Astrocyte (in vitro differentiated cells and primary cell): ENCODE results near the gene DNAJC13. TPM values are rescaled to one million over a fixed set of nuclear protein-coding genes. Genes with fewer than 3 reads are reported as not detected.
A peak's percentile ranks its signal among the peaks of the same experiment; 100 is the strongest.

ENCODE experiments used
- DNase-seq: peaks from one replicate; pipeline ENCODE4 v3.0.0-alpha.2; 2010; ENCODE audit warnings: low read depth
- FAIRE-seq: peaks from 2 replicates; lab custom pipeline; 2011; peaks lifted over from hg19 to GRCh38; lab: Jason Lieb, UNC
- H2AFZ ChIP-seq: 2 replicates; pipeline ENCODE4 v1.6.0; 2012; ENCODE audit warnings: low read depth, low read length, inconsistent platforms
- H3K27ac ChIP-seq: 2 replicates; pipeline ENCODE4 v1.5.1; 2011; ENCODE audit warnings: low read depth, low read length, inconsistent platforms
- H3K27me3 ChIP-seq: 2 replicates; pipeline ENCODE4 v1.6.0; 2011; ENCODE audit warnings: low read length, inconsistent platforms; ENCODE audit not compliant: insufficient read depth
- H3K36me3 ChIP-seq: 2 replicates; pipeline ENCODE4 v1.5.1; 2011; ENCODE audit warnings: low read length, inconsistent platforms; ENCODE audit not compliant: insufficient read depth
- H3K4me1 ChIP-seq: 2 replicates; pipeline ENCODE4 v1.5.1; 2011; ENCODE audit warnings: low read length, inconsistent platforms; ENCODE audit not compliant: insufficient read depth
- H3K4me2 ChIP-seq: 2 replicates; pipeline ENCODE4 v1.6.0; 2012; ENCODE audit warnings: low read length, inconsistent platforms
- H3K4me3 ChIP-seq: 2 replicates; pipeline ENCODE4 v1.5.1; 2011; ENCODE audit warnings: low read depth, mild to moderate bottlenecking, low read length, inconsistent platforms; ENCODE audit not compliant: insufficient read depth
- H3K79me2 ChIP-seq: 2 replicates; pipeline ENCODE4 v1.6.0; 2012; ENCODE audit warnings: mild to moderate bottlenecking, low read length, inconsistent platforms; ENCODE audit not compliant: insufficient read depth
- H3K9ac ChIP-seq: 2 replicates; pipeline ENCODE4 v1.6.0; 2012; ENCODE audit warnings: mild to moderate bottlenecking, low read length, inconsistent platforms
- H3K9me3 ChIP-seq: 2 replicates; pipeline ENCODE4 v1.5.1; 2012; ENCODE audit warnings: low read depth, mild to moderate bottlenecking, low read length, inconsistent platforms; ENCODE audit not compliant: insufficient read depth
- H4K20me1 ChIP-seq: 2 replicates; pipeline ENCODE4 v1.6.0; 2012; ENCODE audit warnings: low read length, inconsistent platforms; ENCODE audit not compliant: insufficient read depth
- H3K27ac Mint-ChIP-seq: one replicate; pipeline ENCODE4 v1.8.0; 2021; ENCODE audit warnings: mild to moderate bottlenecking, mixed read lengths; ENCODE audit not compliant: unreplicated experiment
- H3K27me3 Mint-ChIP-seq: one replicate; pipeline ENCODE4 v1.8.0; 2021; ENCODE audit warnings: low read depth, mixed read lengths; ENCODE audit not compliant: unreplicated experiment
- H3K36me3 Mint-ChIP-seq: one replicate; pipeline ENCODE4 v1.8.0; 2021; ENCODE audit warnings: low read depth, mixed read lengths; ENCODE audit not compliant: unreplicated experiment
- H3K4me1 Mint-ChIP-seq: one replicate; pipeline ENCODE4 v1.8.0; 2021; ENCODE audit warnings: low read depth, mixed read lengths; ENCODE audit not compliant: unreplicated experiment
- H3K4me3 Mint-ChIP-seq: one replicate; pipeline ENCODE4 v1.8.0; 2021; ENCODE audit warnings: mild to moderate bottlenecking, moderate library complexity, mixed read lengths; ENCODE audit not compliant: unreplicated experiment
- H3K9me3 Mint-ChIP-seq: one replicate; pipeline ENCODE4 v1.8.0; 2021; ENCODE audit warnings: mild to moderate bottlenecking, mixed read lengths; ENCODE audit not compliant: unreplicated experiment
- EZH2 ChIP-seq: IDR thresholded peaks from 2 replicates; pipeline ENCODE4 v1.6.1; 2012; ENCODE audit warnings: mild to moderate bottlenecking, low read length, inconsistent platforms; ENCODE audit not compliant: insufficient read depth
- total RNA-seq: library from RNA; stranded (reverse); gene quantifications from 2 replicates; pipeline ENCODE4 v1.2.1, GENCODE V29; 2021
- TF ChIP-seq, protein P1 (sequence below): IDR thresholded peaks from 2 replicates; pipeline ENCODE4 v1.5.1; 2011; ENCODE audit warnings: low read depth, mild to moderate bottlenecking, inconsistent platforms, low read length, moderate library complexity; ENCODE audit not compliant: insufficient read depth

Gene DNAJC13
- total RNA-seq, 1 donor from 2014 or later = 38.5 TPM

DNA sequence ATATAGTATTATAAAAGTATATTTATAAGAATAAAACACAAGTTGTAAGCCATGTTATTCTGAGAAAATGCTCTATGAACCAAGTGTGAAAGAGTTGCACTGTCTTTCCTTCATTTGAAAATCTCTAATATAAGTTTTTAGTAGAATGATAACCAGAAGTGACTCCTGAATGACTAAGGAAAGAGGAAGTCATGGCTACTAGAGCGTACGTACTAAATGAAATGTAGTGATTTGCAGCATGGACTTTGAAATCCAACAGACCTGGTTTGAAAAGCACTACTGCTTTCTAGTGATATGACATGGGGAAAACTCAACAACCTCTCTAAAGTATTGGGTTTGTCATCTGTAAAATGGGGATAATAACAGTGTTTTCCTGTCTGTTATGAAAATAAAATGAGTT, 10.3 kb upstream of the DNAJC13 start:
- no peak overlapping the region for H3K4me3 ChIP-seq
- H3K9me3 ChIP-seq = no peaks in the 10 kb centered on the region
- H3K9ac ChIP-seq = no peak overlapping the region
- no peak overlapping the region for H3K27ac Mint-ChIP-seq
- H3K79me2 ChIP-seq = no peaks in the 10 kb centered on the region
- no peaks in the 10 kb centered on the region for H3K36me3 Mint-ChIP-seq
- no peaks in the 10 kb centered on the region for H3K36me3 ChIP-seq
- TF ChIP-seq, protein P1, sequence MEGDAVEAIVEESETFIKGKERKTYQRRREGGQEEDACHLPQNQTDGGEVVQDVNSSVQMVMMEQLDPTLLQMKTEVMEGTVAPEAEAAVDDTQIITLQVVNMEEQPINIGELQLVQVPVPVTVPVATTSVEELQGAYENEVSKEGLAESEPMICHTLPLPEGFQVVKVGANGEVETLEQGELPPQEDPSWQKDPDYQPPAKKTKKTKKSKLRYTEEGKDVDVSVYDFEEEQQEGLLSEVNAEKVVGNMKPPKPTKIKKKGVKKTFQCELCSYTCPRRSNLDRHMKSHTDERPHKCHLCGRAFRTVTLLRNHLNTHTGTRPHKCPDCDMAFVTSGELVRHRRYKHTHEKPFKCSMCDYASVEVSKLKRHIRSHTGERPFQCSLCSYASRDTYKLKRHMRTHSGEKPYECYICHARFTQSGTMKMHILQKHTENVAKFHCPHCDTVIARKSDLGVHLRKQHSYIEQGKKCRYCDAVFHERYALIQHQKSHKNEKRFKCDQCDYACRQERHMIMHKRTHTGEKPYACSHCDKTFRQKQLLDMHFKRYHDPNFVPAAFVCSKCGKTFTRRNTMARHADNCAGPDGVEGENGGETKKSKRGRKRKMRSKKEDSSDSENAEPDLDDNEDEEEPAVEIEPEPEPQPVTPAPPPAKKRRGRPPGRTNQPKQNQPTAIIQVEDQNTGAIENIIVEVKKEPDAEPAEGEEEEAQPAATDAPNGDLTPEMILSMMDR = no peak
- no peak for TF ChIP-seq EZH2
- H3K4me1 ChIP-seq = no peaks in the 10 kb centered on the region
- H2AFZ ChIP-seq = no peak overlapping the region
- no peak overlapping the region for H3K4me2 ChIP-seq
- H4K20me1 ChIP-seq = no peaks in the 10 kb centered on the region
- no peak overlapping the region for H3K27ac ChIP-seq
- H3K9me3 Mint-ChIP-seq = no peaks in the 10 kb centered on the region
- H3K27me3 ChIP-seq = peaks cover 4% of the 10 kb centered on the region
- FAIRE-seq (no peak), DNase-seq (no peak)
- H3K4me1 Mint-ChIP-seq = no peaks in the 10 kb centered on the region
- H3K27me3 Mint-ChIP-seq = no peaks in the 10 kb centered on the region
- H3K4me3 Mint-ChIP-seq = no peak overlapping the region

DNA sequence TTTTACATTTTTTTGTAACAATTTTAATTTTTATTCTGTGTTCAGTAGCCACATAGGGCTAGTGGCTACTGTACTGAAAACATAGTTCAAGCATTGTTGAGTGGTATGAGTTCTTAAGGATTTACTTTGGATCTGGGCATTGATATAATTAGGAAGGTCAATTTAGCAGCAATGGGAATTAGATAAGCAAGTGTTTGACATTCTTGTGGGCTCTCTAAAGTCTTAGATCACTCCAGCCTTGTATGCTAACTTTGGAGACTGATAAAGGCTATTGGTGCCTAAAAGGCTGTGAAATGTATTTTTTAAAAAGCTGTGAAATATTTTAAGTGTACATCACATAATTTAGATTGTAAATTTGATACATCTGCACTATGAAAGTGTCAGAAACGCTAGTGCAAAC, 2.5 kb upstream of the DNAJC13 start:
- Histone ChIP-seq H3K36me3 (no peaks in the 10 kb centered on the region), H3K27me3 (no peaks in the 10 kb centered on the region), H2AFZ (no peak overlapping the region), H4K20me1 (peaks cover under 1% of the 10 kb centered on the region), H3K4me2 (no peak overlapping the region), H3K9me3 (no peaks in the 10 kb centered on the region), H3K9ac (no peak overlapping the region), H3K4me3 (no peak overlapping the region), H3K27ac (no peak overlapping the region), H3K4me1 (no peaks in the 10 kb centered on the region), H3K79me2 (peaks cover 21% of the 10 kb centered on the region)
- DNase-seq = peak; percentile 19
- Mint-ChIP-seq H3K27me3 (no peaks in the 10 kb centered on the region), H3K36me3 (no peaks in the 10 kb centered on the region), H3K4me1 (peaks cover 2% of the 10 kb centered on the region), H3K27ac (no peak overlapping the region), H3K4me3 (no peak overlapping the region), H3K9me3 (no peaks in the 10 kb centered on the region)
- TF ChIP-seq, protein P1 = no peak
- TF ChIP-seq EZH2 = no peak
- FAIRE-seq = no peak

DNA sequence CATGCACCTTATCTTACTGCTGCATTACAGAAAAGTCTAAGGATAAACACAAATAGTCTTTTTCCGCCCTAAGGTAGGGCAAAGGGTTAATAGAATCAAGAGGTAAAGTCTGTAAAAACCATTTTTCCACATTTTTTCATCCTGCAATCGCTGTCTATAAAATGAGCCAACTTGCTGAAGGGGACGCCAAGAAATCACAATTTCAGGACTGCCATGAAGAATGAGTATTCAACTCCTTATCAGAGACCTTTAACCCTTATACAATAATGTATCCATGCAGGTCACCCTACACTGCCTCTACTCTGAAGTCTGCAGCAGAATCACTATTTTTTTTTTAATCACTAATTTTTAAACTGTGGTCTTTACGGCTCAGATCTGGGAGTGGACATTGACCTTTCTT, 1.1 kb upstream of the DNAJC13 start:
- Mint-ChIP-seq H3K4me3 (peak overlapping the region; percentile 97), H3K27me3 (no peaks in the 10 kb centered on the region), H3K27ac (no peak overlapping the region), H3K36me3 (no peaks in the 10 kb centered on the region), H3K9me3 (no peaks in the 10 kb centered on the region), H3K4me1 (peaks cover 16% of the 10 kb centered on the region)
- no peaks in the 10 kb centered on the region for H3K36me3 ChIP-seq
- no peaks in the 10 kb centered on the region for H3K27me3 ChIP-seq
- FAIRE-seq = no peak
- no peak overlapping the region for H3K9ac ChIP-seq
- peaks cover 8% of the 10 kb centered on the region for H4K20me1 ChIP-seq
- no peak overlapping the region for H2AFZ ChIP-seq
- DNase-seq = no peak
- H3K79me2 ChIP-seq = peaks cover 34% of the 10 kb centered on the region
- H3K27ac ChIP-seq = no peak overlapping the region
- H3K4me3 ChIP-seq = no peak overlapping the region
- no peak overlapping the region for H3K4me2 ChIP-seq
- TF ChIP-seq, protein P1 = no peak
- no peak for TF ChIP-seq EZH2
- H3K9me3 ChIP-seq = no peaks in the 10 kb centered on the region
- no peaks in the 10 kb centered on the region for H3K4me1 ChIP-seq
